ENCODE data around the gene SLC17A6.

SLC17A6 gene

DNA sequence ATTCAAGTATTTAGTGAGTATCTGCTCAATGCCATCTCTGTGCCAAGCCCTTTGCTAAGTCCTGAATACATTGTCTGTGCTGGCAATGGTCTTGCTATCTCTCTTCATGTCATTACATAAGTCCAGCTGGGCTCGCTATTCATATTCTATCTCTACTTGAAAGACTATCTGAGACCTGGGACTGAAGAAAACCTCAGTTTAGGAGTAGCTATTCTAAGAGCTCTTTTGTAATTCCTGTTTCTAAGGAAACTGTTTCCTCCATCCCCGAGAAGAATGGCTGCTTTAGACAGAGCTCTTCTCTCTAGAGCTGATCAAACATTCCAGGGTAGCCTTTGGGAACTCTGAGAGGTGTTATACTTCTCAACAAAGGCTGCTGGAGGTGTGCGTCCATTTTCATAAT, 33.0 kb downstream of the SLC17A6 start:
- no peak for DNase-seq (ENCODE audit: low read depth, low spot score)
- H3K4me3 ChIP-seq (ENCODE audit: low read length): no peak overlapping the region

- DNase-seq (ENCODE audit: low read depth, low spot score): no peak
- no peak overlapping the region for H3K4me3 ChIP-seq (ENCODE audit: low read length)
Measured at GRCh38 chr11:22387126-22387525, 48.9 kb downstream of the SLC17A6 start.

GRCh38 chr11:22389526-22390282, 51.5 kb downstream of the SLC17A6 start:
- no peak overlapping the region for H3K4me3 ChIP-seq (ENCODE audit: low read length)
- no peak for DNase-seq (ENCODE audit: low read depth, low spot score)

GRCh38 chr11:22390283-22390655, 52.1 kb downstream of the SLC17A6 start:
- H3K4me3 ChIP-seq (ENCODE audit: low read length): no peak overlapping the region
- no peak for DNase-seq (ENCODE audit: low read depth, low spot score)

GRCh38 chr11:22392561-22392960, 54.4 kb downstream of the SLC17A6 start:
- no peak for DNase-seq (ENCODE audit: low read depth, low spot score)
- no peak overlapping the region for H3K4me3 ChIP-seq (ENCODE audit: low read length)

GRCh38 chr11:22405377-22405776, 67.2 kb downstream of the SLC17A6 start:
- no peak for DNase-seq (ENCODE audit: low read depth, low spot score)
- no peak overlapping the region for H3K4me3 ChIP-seq (ENCODE audit: low read length)

- DNase-seq (ENCODE audit: low read depth, low spot score): no peak
- H3K4me3 ChIP-seq (ENCODE audit: low read length): no peak overlapping the region
Measured at GRCh38 chr11:22407267-22407666, 69.1 kb downstream of the SLC17A6 start.

GRCh38 chr11:22407921-22408320, 69.7 kb downstream of the SLC17A6 start:
- no peak overlapping the region for H3K4me3 ChIP-seq (ENCODE audit: low read length)
- no peak for DNase-seq (ENCODE audit: low read depth, low spot score)

GRCh38 chr11:22415476-22415875, 77.3 kb downstream of the SLC17A6 start:
- no peak for DNase-seq (ENCODE audit: low read depth, low spot score)

DNA sequence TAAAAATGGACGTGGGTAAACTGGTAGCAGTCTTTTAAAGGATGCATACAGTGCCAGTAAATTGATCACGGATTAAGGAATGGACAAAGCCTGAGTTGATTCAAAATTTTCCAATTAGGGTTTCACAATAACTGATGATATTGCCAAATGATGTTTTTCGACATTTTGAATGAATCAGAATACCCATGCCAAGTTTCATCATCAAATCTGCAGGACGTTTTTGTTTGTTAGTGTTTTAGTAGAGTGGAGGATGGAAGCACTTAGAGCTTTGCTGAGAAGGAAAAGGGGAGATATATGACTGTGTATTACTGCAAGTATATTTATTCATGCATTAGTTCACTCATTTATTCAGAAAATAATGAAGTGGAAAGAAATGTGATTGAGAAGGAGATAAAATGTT, 78.3 kb downstream of the SLC17A6 start:
- no peak overlapping the region for H3K4me3 ChIP-seq (ENCODE audit: low read length)
- no peak for DNase-seq (ENCODE audit: low read depth, low spot score)

More at GRCh38 chr11:22415476-22415875, 77.3 kb downstream of the SLC17A6 start:
- no peak overlapping the region for H3K4me3 ChIP-seq (ENCODE audit: low read length)

DNA sequence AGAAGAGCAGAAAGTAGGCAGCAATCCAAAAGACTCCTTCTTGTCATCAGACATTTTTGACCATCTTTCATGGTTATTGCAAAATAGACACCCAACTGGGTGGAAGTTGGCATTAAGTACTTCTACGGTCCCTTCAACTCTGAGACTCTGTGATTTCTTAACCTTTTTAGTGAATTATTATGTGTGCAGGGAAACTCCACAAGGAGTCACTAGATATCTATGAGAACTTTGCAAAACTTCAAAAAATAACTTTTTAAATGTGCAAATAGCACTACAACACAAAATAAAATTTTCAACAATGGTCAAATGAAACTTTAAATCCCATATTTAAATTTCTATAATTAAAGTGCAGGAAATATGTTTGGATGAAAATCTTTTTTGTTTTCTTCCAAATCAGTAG, 88.7 kb downstream of the SLC17A6 start:
- no peak overlapping the region for H3K4me3 ChIP-seq (ENCODE audit: low read length)
- no peak for DNase-seq (ENCODE audit: low read depth, low spot score)

Data from Jurkat, Clone E6-1 (cell line).